ENCODE measurements around the gene BCAS3.
"Not testable (repeated sequence)": the region's sequence is repeated elsewhere in the genome, so short reads cannot be mapped to it uniquely, and the experiment has no call there.

BCAS3 gene

DNA sequence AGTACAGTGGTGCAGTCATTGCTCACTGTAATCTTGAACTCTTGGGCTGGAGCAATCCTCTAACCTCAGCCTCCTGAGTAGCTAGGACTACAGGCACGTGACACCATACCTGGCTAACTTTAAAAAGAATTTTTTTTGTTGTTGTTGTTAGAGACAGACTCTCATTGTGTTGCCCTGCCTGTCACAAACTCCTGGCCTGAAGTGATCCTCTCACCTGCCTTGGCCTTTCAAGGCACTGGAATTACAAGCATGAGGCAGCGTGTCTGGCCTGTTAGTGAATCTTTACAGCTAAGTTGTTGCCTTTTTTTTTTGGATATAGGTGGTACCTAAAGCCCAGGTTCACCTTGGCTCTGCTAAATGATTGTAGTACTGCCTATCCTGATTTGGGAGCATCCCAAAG lies 290.6 kb downstream of the BCAS3 start:
- H3K27ac ChIP-seq: no peak overlapping the region
- TF ChIP-seq, protein P1, sequence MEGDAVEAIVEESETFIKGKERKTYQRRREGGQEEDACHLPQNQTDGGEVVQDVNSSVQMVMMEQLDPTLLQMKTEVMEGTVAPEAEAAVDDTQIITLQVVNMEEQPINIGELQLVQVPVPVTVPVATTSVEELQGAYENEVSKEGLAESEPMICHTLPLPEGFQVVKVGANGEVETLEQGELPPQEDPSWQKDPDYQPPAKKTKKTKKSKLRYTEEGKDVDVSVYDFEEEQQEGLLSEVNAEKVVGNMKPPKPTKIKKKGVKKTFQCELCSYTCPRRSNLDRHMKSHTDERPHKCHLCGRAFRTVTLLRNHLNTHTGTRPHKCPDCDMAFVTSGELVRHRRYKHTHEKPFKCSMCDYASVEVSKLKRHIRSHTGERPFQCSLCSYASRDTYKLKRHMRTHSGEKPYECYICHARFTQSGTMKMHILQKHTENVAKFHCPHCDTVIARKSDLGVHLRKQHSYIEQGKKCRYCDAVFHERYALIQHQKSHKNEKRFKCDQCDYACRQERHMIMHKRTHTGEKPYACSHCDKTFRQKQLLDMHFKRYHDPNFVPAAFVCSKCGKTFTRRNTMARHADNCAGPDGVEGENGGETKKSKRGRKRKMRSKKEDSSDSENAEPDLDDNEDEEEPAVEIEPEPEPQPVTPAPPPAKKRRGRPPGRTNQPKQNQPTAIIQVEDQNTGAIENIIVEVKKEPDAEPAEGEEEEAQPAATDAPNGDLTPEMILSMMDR (conservative IDR thresholded peaks at IDR 0.05): no peak
- no peak for TF ChIP-seq ZFX (IDR thresholded peaks at IDR 0.05)

DNA sequence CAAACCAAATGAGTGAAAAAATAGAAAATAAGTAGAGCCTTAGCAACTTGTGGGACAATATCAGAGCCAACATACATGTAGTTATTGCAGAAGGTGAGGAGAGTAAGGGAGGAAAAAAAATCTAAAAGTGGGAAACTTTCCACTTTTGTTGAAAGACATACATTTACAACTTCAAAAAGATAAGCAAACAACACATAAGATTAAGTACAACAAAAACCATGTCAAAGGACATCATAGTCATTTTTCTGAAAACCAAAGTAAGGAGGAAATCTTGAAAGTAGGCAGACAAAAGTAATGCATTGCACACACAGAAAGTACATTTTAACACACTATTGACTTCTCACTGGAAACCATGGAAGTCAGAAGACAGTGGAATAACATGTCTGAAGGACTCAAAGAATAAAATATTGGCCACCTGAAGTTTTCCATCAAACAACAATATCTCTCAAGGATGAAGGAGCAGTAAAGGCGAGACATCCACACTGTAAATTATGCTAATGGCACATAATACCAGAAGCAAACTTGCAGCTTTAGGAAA lies 291.9 kb downstream of the BCAS3 start:
- TF ChIP-seq ZFX (IDR thresholded peaks at IDR 0.05): no peak
- TF ChIP-seq, protein P1 (conservative IDR thresholded peaks at IDR 0.05): no peak
- H3K27ac ChIP-seq: no peak overlapping the region

DNA sequence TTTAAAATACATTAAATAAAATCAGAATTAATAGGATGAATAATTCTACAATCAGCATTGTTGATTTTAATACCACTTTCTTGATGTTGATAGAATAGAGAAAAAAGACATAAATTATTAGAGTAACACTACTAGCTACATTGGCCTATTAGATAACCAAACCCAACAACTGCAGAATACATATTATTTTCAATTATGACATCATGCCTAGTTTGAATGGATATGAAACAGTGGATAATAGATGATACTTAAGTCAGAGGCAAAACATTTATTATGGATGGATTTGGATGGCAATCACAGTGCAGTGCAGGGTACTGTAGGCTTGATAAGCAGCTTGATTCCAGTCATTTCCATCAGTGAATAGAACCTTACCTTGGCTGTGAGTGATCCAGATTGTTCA lies 293.1 kb downstream of the BCAS3 start:
- no peak overlapping the region for H3K27ac ChIP-seq
- TF ChIP-seq, protein P1 (conservative IDR thresholded peaks at IDR 0.05): no peak
- no peak for TF ChIP-seq ZFX (IDR thresholded peaks at IDR 0.05)

- TF ChIP-seq, protein P1 (conservative IDR thresholded peaks at IDR 0.05): peak; percentile 86
- TF ChIP-seq ZFX (IDR thresholded peaks at IDR 0.05): no peak
- H3K27ac ChIP-seq: no peak overlapping the region
Observed at GRCh38 chr17:60971515-60972369, 294.1 kb downstream of the BCAS3 start.

- H3K27ac ChIP-seq: not testable (repeated sequence)
Observed at GRCh38 chr17:60976861-60977260, 299.2 kb downstream of the BCAS3 start.

DNA sequence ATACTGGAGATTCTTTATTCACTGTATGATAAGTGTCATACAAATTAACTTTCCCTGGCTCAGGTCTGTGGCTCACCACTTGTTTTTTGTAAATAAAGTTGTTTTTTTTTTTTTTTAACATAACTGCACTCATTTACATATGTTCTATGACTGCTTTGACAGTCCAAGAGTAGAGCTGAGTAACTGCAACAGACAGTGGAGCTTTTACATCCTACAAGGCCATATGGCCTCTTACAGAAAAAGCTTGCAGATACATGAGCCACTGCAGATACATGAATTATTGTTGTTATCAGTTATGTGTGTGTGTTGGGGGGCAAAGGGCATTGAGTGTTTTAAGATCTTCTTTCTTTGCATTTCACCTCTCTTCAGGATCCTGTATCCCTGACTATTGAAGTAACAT lies 311.7 kb downstream of the BCAS3 start:
- TF ChIP-seq, protein P1 (conservative IDR thresholded peaks at IDR 0.05): no peak
- TF ChIP-seq ZFX (IDR thresholded peaks at IDR 0.05): no peak

GRCh38 chr17:60989846-60990245 lies 312.2 kb downstream of the BCAS3 start:
- TF ChIP-seq, protein P1 (conservative IDR thresholded peaks at IDR 0.05): no peak
- no peak for TF ChIP-seq ZFX (IDR thresholded peaks at IDR 0.05)
- H3K27ac ChIP-seq: no peak overlapping the region

More for the DNA sequence above, 311.7 kb downstream of the BCAS3 start:
- H3K27ac ChIP-seq: no peak overlapping the region

Measured in C4-2B (cell line).